Fibroblast of skin of abdomen (primary cell): ENCODE data around the gene USP46.

Experiments
- DNase-seq: peaks from one replicate; pipeline ENCODE4 v3.0.0-alpha.2; 2013

Gene USP46

DNA sequence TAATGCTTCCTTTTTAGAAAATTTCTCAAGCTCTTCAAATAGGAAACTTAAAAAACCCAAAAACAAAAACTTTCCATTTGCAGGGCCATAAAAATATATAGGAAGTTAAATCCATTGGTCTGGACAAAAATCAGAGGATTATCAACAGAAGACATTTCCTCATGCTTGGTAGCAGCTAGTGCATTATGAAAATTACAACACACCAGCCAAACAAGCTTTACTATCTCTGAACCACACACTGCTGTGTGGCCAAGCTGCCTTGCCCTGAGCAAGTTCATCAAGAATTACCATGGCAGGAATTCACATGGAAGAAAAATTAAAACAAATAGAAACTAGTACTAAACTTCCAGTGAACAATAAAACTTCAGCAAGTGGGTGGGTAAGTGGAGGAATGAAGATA is 3.6 kb downstream of the USP46 start:
- DNase-seq = no peak

DNA sequence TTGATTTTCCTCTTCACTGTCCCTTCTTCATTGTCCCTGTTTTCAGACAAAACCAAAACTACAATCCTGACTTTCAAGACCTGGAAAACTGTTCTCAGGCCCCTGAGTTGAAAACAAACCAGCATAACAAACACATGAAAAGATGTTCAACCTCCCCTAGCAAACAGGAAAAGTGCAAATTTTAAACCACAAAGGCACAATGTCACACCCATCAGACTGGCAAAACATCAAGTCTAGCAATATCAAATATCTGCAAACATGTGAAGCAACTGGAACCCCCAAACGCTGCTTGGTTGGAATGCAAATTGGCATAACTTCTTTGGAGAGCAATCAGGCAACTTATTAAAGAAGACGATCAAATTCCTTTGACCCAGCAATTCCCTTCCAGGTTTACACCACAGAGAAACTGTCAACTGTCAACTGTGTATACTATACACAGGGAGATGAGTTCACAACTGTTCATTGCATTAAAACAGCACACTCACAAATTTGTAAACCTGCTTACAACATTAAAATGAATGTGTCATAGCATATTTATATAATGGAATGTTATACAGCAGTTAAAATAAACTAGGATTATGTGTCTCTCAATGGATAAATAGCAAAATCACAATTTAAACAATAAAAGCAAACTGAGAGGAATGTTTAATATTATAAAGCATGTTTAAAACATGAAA is 7.0 kb downstream of the USP46 start:
- no peak for DNase-seq

DNA sequence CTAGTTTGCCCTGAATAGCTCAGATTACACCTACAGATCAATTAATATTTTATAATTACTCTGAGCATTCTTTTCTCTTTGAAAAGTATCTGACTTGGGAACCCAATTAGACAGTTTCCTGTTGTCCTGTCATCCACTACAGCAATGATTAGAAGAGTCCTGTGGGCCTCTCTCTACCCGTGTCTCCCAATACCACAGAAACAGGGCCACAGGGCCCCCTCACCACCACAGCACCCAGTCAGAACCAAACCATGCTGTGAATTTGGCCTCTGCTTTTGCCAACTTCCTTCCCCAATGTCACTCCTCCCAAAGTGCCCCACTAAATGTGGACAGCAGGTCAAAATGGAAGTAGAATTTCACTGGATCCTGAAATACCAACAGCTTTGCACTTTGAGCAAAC is 10.3 kb downstream of the USP46 start:
- no peak for DNase-seq

DNA sequence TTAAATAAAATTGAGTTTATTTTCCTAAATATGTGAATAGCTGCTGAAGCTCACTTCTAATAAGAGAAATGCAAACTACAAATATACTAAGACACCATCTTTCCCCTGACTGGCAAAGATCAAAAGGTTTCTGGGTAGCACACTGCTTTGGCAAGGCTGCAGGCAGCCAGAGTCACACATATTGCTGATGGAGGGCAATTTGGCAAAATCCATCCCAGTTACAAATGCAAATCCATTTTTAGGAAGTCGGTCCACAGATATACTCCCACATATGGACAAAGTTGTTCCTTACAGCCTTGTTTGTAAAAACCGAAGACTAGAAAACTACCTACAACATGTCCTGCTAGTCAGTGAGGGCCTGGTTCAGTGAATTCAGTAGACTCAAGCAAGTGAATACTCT is 12.4 kb downstream of the USP46 start:
- no peak for DNase-seq

DNA sequence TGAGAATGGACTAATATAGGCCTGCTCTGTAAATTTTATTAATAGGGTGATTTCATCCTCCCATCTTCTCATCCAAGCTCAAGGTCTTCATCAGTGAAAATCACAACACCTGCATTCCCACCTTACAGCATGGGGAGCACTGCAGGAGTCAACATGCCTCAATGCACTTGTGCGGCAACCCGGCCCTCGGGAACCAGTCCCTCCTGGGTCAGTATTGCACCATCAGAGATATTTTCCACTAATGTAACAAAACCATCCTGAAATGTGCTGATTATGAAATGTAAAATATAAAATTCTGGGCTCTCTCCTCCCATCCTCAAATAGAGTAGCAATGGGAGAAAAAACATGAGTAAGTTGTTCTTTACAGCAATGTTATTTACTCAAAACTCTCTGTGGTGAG is 13.0 kb downstream of the USP46 start:
- DNase-seq = no peak

DNA sequence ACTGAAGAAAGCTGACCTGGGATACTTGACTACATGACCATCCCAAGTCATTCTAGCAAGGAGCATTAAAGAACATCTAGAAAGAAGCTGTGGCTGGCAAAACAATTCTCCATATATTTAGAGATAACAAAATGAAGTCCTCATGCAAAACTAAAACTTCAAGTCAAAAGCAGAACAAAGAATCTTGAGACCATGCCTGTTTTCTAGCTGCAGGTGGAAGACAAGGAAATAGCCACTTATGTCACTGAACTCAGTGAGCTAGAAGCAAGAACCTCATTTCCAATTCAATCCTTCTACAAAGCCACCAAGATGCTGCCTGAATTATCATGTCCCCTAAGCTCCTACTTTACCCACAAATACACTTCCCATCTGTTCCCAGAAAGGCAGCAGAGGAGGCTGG is 13.8 kb downstream of the USP46 start:
- DNase-seq = no peak

DNA sequence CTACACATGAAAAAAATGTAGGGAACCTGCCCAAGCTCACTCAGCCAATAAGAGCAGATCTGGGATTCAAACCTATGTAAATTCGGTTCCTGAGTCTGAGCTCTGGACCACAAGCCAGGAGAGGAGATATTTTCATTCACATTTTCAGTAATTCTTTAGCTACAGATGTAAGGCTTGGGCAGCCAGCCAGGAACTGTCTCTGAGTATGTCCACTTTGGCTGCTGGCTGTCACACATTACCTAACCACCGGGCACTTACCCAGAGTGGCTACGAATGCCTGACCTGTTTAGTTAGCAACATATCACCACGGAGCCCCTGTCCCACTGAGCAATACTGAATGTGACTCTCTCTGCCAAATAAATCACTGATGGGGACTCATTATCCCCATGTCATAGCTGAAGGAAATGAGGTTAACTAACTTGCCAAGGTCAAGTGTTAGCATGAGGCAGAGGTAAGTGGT is 15.3 kb downstream of the USP46 start:
- DNase-seq = peak; percentile 54

DNA sequence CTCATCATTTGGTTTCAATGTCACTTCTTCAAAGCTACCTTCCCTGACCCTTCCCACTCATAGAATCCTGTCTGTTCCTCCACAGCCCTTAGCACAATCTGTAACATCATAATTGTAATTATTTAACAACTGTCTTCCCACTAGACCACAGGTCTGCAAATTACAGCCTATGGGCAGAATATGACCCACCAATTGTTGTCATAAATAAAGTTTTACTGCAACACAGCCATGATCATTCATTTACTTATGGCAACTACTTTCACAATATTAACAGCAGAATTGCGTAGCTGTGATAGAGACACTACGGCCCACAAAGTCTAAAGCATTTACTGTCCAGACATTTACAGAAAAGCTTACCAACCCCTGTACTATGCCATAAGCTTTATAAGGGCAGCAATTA is 15.9 kb downstream of the USP46 start:
- DNase-seq = no peak

DNA sequence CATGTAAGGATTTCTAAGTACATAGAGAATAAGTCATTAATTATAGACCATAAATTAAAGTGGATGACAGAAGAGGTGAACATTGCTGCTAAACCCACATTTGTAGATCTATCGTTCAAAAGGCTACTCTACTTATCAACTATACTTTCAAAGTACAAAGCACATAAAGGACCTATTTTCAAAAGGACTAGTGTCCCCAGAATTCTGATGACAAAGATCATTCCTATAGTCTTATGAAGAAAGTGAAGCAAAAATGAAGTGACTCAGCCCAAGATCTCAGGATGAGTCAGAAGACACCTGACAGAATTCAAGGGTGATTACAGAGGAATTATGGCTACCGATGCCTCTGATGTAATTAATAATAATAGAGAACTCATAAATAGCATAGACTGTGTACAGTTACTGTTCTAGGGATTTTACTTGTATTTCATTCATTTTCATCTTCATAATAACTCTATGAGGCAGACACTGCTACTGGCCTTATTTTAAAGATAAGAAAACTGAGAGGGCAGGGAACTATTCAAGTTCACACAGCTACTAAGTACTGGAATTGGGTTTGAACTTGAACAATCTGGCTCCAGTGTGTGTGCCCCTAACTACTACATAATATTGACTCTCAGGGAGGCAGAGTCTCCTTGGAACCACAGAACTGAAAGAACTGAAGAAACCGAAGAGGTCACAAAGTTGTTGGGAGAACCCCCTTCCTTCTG is 17.1 kb downstream of the USP46 start:
- peak; percentile 40 for DNase-seq

DNA sequence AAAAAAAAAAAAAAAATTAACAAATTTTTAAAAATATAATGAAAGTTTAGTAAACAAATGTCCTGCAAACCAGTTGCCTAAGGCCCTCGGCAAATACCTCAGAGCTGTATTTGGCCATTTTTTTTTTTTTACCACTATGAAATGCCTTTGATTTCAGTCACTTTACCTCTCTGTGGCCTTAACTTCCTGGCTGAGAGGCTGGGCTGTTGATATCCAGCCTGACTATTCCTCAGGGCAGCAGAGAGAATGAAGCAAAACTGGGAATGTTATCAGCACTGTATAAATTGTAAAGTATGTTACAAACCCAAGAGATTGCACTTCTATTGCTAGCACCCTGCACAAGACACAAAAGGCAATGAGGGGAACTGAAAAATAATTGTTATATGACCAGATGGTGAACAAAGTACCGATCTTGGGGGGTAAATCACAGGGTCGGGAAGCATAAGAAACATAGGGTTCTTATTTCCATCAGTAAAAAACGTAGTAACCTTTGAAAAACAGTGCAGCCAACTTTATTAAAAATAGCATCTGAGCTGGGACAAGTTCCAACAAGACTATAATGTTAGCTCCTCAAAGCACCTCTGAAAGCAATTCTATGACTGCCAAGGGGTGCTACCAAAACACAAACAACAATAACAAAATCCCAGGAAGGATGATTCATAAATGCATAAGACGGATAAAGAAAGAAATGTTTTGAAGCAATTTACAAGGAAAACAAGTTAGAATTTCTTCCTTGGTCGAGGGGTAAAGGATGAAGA is 18.1 kb downstream of the USP46 start:
- peak; percentile 43 for DNase-seq

DNA sequence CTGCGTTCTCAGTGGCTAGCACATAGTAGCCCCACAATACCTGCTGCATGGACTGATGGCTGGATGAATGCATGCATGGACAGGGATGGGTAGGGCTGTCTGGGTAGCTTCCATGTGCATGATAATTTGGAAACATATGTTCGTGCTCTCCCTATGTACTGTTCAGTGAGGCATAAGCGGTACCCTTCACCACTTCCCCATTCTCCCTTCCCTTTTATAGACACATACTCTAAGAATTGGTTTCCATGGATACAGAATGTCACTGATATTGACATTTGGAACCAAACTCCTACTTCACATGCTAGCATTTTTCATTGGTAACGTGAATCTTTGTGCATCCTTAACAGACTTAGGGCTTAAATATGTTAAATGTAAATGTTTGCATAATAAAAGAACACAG is 20.4 kb downstream of the USP46 start:
- DNase-seq = no peak

DNA sequence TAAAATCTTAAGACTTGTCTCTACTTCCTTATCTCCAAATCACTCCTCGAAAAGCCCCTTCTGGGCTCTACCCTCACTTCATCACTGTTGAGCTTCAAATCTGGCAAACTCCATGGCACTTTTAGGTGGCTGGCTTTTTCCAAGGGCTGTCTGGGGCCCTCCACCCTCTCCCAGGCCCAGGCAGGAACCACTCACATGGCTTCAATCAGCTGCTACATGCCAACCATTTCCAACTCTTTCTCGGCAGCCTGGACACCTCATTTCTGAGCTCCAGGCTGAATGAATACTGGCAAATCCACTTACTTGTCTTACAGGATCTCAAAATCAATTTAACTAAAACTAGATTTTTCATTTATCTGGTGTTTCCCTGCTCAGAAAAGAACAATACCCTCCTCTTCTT is 22.0 kb downstream of the USP46 start:
- DNase-seq = no peak

DNA sequence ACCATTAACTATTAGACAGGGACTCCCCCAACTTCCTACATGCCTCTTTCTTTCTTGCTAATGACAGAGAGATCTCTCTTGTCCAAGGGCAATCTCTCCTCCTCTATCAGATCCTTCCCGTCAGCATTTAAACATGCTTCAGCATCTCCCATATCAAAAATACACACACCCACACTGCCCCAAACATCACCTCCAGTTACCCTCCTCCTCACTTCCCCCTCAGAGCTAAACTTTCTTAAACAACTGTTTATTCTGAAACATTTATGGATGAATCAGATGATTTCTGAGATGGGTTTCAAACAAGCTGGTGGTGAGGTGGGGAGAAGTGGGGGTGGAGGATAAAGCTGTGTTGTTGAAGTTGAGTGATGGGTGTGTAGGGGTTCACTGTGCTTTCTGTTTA is 23.5 kb downstream of the USP46 start:
- no peak for DNase-seq

DNA sequence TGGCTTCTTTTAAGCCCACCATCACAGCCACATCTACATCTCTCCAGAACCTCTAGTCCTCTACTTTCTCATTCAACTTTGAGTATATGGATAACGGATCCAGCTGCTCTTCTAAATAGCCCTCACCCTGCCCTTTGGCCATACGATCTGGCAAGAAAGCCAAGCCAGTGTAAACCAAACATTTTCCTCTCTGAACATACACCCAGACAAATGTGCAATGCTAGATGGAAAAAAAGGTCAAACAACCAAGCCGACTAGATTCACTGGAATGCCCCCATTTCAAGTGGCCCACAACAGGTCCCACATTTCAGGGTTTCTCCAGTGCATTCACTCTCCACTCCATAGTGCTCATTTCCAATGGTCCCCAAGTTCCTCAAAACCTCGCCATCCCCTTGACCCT is 24.0 kb downstream of the USP46 start:
- no peak for DNase-seq

DNA sequence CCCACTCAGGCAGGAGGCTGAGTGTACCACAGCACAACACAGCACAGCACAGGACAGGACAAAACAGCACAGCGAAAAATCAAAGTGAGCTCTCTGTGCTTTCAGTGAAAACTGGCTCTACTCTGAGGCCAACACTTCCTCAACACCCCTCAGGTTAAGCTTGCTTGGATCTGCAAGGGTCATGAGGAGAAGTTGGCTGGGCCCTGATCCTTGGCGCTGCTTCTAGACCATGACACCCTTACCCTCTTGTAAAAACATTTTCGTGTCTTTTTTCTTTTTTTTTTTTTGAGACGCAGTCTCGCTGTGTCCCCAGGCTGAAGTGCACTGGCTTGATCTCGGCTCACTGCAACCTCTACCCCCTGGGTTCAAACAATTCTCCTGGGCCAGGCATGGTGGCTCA is 25.3 kb downstream of the USP46 start:
- no peak for DNase-seq

DNA sequence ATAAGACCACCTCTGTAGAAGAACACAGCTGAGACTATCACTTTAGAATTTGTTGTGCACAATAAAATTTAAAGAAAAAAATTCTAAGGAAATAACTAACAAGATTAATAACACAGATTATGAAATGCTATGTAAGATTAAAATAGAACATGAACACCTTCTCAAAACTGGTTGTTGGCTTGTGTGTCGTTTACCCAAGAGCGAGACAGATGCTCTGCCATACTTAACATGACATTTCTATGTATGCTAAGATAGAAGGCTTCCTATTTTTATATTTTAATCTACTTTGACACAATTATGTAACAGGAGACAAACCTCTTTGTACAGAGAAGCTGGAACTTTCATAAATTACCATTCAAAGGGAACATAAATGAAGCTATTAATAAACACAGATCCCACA is 30.1 kb downstream of the USP46 start:
- DNase-seq = no peak

DNA sequence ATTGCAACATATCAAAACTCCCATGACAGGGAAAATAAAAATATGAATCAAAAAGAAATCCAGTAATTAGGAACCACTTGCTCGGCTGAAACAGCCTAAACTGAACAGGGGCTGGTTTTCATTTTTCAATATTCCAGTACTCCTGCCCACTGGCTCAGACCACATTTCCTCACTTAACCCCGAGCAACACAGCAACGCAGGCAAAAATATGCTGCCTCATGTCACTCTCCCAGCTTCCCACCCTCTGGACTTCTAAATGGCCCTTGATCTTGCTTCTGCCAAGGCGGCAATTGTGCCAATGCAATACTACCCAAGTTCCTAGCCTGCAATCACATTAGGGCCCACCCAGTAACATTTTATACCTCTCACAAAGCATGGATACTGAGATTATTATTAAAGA is 30.6 kb downstream of the USP46 start:
- DNase-seq = no peak

DNA sequence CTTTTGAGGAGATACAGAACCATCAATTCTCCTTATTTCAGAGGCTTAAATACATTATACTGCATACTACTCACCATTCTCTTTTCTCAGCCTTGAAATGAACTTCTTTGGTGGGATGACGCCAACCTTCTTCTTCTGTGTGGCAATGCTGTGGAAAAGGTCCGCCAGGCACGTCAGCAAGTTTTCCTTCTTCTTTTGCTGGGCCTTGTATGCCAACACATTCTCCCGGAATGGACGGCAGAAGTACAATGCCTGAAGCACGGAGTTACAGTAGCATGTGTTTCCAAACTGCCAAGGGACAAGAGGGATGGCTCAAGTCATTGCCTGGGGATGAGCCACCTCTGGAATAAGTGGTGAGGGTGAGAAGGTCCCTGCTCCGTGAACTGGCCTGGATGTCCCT is 31.2 kb downstream of the USP46 start:
- DNase-seq = no peak

DNA sequence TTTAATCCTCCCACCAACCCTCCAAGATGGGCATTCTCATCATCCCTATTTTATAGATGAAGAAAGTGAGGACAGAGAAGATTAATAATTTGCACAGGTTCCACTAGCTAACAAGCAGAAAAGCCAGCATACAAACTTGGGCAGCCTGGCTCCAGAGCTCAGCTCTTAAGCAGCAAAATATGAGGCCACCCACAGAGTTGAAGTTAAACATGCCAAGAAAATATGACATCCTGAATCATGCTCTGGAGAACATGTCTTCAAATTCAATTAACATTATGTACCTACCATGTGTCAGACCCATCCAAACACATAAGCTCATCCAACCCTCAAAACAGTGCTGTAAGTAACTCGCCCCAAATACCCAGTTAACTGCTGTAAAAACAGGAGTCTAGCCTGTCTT is 33.9 kb downstream of the USP46 start:
- peak; percentile 4 for DNase-seq

DNA sequence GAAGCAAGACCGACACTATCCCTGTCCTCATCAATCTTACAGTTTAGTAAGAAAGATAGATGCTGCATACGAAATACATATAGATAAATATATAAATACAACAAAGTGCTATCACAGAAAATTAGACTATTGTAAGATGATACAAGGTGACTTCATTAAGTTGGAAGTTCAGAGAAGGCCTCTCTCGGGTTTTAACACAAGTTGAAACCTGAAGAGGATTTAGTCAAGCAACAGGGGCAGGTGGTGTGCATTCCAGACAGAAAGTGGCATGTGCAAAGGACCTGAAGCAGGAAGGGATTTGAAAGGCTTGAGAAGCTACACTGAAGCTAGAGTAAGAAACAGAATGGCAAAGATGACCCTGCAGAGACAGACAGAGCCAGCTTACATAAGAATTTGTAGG is 36.5 kb downstream of the USP46 start:
- DNase-seq = no peak

DNA sequence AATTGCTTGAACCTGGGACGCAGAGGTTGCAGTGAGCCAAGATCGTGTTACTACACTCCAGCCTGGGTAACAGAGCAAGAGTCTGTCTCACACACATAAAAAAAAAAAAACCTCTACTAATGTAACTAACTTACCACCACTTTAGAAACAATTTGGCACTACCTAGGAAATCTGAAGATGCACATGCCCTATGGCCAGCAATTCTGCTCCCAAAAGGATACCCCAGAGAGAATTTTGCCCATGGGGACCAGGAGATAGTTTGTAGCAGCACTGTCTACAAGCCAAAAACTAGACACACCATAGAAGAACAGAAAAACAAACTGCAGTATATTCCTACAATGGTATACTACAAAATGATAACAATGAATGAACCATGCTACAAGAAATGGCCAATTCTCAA is 37.5 kb downstream of the USP46 start:
- DNase-seq = no peak

DNA sequence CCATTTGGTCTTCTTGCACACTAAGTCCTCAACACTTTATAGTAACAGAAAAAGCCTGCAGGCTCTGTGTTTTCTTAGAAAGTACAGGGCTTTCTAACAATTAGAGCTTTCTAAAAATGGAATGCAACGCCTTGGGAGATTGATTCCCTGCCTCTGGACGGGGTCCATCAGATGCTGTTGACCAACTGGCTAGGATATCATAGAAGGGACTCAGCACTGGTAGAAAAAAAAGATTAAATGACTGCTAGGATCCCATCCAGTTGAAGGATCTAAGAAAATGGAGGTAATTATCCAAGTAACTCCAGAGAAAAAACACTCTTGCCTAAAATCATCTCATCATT is 39.5 kb downstream of the USP46 start:
- no peak for DNase-seq

DNA sequence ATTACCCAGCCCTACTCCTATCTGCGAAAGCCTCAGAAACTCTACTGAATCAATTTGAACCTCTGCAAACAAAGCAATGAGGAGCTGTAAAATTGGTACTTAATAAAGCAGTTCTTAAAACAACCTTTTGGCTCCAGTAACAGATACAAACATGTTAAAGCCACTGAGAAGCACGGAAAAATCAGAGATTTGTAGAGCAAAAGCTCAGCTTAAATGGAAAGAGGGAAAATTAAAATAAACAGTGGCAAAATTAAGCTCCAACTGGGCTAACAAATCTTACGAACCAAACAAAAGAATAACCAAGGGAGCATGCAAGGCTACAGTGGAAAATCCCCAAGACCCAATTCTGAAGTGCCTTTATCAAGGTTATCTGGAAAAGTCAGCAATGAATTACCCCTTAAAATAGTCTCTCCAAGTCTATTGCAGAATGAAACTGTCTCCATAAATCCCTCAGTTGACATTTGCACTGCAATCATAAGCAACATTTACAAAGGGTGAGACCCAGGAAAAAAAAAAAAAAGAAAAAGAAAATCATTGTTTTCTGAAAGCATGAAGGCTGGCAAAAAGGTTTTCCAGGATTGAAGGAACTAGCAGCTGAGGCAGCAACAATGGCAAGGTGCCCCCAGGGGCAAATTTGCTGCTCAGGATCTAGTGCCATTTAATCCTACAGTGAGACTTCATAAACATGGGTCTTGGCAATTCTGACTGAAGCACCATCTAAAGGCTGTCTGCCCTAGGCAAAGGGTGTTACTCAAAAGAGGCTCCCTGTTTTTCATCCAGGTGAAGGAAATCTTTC is 40.1 kb downstream of the USP46 start:
- DNase-seq = no peak
